Measurements from ENCODE around the gene CD300H.
A peak's percentile ranks its signal among the peaks of the same experiment; 100 is the strongest.
"Not testable (repeated sequence)": the region's sequence is repeated elsewhere in the genome, so short reads cannot be mapped to it uniquely, and the experiment has no call there.

Gene CD300H

GRCh38 chr17:74526681-74527080 is 40.6 kb downstream of the CD300H start:
- no peak for DNase-seq (ENCODE audit: low spot score)

- DNase-seq (ENCODE audit: low spot score), result peak; percentile 22
Measured at GRCh38 chr17:74525781-74526288, 41.5 kb downstream of the CD300H start.

DNA sequence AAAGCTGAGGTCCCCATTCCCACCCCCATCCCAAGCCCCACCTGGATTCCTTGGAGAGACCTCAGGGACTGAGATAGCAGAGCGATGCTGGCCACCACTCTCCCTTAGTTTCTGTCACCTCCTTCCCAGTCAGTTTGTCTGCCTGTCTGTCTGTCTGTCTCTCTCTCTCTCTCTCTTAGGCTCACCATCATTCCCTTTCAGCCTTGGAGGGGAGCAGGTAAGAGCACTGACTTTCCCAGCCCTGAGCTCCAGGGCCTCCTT is 41.9 kb downstream of the CD300H start:
- no peak for DNase-seq (ENCODE audit: low spot score)

DNA sequence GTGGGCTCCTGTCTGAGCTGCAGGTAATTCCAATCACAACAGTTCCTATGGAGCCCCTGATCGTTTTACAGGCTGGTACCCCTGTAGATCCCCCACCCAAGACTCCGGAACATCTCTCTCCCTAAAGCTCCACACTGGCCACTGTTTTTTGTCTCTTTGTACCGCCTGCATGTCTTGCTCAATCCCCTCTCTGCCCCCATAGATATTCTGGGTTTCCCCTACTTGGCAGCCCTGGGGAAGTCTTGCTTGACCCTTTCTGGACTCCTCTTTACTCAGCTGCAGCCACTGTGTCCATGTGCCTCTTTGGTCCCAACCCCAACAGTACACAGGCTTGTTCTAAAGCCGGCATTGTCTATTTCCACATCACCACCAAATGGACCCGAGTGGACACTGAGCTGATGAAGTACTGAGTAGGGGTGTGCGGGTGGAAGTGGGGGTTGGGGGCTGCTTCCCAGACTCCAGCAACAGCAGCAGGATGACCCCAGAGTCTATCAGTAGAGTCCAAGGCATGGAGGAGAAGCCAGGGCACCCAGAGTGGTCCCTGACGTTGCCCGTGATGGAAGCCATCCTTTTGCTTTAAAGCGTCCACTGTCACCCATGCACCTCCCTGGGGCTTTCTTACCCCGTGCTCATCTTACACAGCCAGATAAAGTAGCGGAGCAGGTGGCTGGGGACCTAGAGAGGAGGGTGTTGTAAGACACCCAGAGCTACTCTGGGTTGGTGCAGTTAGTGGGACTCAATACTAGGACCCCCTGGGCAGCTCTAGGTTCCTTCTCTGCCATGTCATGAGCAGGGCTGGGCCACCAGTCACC is 42.5 kb downstream of the CD300H start:
- peak; percentile 54 for DNase-seq (ENCODE audit: low spot score)

GRCh38 chr17:74523308-74523707 is 44.0 kb downstream of the CD300H start:
- DNase-seq (ENCODE audit: low spot score), result peak; percentile 20

DNA sequence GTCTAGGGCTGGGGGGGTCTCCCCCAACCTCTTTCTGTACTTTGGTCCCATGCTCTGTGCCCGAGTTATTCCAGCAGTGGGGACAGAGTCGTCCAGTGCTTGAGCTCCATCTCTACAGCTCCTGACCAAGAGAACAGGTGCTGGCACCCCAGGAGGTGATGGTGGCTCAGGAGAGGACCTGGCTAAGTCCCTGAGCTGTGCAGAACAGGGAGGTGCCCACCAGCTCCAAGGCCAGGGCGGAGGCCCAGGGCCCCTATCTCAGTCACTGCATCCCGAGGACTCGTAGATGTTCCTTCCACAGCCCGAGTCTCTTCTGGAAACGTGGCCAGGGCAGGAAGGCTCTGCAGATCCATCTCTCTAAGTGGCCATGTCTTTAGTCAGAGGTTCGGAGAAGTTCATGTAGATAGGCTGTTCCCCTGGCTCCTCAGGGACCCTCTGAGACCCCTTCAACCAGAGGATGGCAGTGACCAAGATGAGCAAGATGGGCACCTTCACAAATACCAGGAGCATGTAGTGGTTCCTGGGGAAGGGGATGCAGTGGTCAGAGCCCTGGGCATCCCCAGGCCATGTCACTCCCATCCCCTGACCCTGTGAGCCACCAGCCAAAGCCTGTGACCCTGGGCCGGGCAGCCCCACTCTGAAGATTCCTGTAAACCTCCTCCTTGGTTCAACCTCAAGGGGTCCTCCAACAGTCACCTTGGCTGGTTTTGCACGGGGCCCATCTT is 44.8 kb downstream of the CD300H start:
- DNase-seq (ENCODE audit: low spot score), result peak; percentile 54

DNA sequence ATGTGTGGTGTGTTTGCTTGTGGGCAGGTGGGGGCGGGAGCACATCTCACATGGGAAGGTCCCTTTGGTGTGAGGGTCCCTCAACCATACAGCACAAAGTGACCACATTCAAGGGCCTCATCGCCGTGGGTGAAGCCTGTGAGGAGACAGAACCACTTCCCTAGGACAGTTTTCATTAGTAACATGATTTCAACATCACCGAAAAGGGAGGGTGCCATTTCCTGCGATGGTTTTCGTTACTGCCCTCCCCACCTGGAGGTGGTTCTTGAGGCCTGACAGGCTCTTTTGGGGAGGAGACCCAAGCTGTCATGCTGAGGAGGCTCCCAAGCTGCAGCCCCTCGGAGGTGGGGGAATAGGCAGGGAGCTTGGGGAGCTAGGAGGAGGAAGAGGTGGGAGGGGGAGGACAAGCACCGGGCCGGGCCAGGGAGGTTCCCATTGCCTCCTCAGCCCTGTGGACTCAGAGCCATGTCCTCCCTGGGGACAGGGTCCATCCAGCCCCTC is 45.6 kb downstream of the CD300H start:
- DNase-seq (ENCODE audit: low spot score), result no peak

DNA sequence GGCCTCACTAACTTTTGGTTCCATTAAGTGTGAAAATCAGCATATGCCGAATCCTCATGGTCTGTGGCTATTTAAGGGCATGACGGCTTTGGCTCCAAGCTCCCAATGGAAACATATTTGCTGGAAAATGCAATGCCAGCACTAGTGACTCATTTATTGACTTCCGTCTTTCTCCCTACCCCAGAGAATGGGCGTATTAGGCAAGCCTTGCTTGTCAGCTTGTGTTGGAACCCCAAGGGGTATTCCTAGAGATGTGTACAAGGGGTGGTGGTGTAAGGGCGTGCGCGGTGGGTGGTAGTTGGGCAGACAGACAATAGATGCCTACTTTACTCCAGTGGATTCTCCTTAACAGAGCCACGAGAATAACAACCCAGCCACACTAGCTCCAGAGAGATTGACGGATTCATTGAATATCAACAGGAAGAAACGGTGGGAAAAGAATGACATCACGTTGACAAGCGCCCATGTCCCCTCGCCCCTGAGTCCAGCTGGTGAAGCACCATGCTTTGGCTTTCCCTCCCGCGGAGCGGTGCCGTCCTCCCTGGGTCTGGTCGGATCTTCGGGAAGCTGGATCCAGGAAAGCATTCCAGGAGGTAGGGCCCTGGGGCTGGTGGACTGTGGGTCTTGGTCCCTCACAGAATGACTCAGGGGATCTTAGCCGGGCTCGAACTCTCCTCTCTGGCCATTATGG is 46.4 kb downstream of the CD300H start:
- DNase-seq (ENCODE audit: low spot score), result no peak

- no peak for DNase-seq (ENCODE audit: low spot score)
Measured at GRCh38 chr17:74520016-74520434, 47.3 kb downstream of the CD300H start.

- not testable (repeated sequence) for DNase-seq (ENCODE audit: low spot score)
Measured at GRCh38 chr17:74518413-74518981, 48.8 kb downstream of the CD300H start.

GRCh38 chr17:74516561-74517328 is 50.6 kb downstream of the CD300H start:
- no peak for DNase-seq (ENCODE audit: low spot score)

DNA sequence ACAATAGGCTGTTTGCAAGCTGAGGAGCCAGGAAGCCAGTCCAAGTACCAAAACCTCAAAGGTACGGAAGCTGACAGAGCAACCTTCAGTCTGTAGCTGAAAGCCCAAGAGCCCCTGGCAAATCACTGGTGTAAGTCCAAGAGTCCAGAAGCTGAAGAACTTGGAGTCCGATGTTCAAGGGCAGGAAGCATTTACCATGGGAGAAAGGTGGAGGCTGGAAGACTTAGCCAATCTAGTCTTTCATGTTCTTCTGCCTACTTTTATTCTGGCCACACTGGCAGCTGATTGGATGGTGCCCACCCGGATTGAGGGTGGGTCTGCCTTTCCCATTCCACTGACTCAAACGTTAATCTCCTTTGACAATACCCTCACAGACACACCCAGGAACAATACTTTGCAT is 51.4 kb downstream of the CD300H start:
- no peak for DNase-seq (ENCODE audit: low spot score)

- no peak for DNase-seq (ENCODE audit: low spot score)
Measured at GRCh38 chr17:74514632-74515334, 52.5 kb downstream of the CD300H start.

- DNase-seq (ENCODE audit: low spot score), result no peak
Measured at GRCh38 chr17:74513987-74514631, 53.2 kb downstream of the CD300H start.

- DNase-seq (ENCODE audit: low spot score), result no peak
Measured at GRCh38 chr17:74512624-74513091, 54.7 kb downstream of the CD300H start.

GRCh38 chr17:74512036-74512435 is 55.3 kb downstream of the CD300H start:
- DNase-seq (ENCODE audit: low spot score), result no peak

All from left forelimb (tissue), 1 donor.